H9 (cell line): ENCODE measurements around the gene NPHP4. TPM values are rescaled to one million over a fixed set of nuclear protein-coding genes. Genes with fewer than 3 reads are reported as not detected.

Experiments
- DNase-seq: peaks from one replicate; pipeline ENCODE4 v3.0.0-alpha.2; 2017
- H2AFZ ChIP-seq: one replicate; pipeline ENCODE4 v1.6.1; 2013; ENCODE audit warnings: mild to moderate bottlenecking, low read length, control low read depth, moderate library complexity
- H2AK5ac ChIP-seq: 2 replicates; pipeline ENCODE4 v1.6.1; 2013; ENCODE audit warnings: low read length, control low read depth, mixed read lengths; ENCODE audit not compliant: insufficient read length
- H2BK120ac ChIP-seq: one replicate; pipeline ENCODE4 v1.6.1; 2013; ENCODE audit warnings: low read depth, mild to moderate bottlenecking, low read length, control low read depth, inconsistent platforms; ENCODE audit not compliant: poor library complexity, severe bottlenecking
- H2BK12ac ChIP-seq: 2 replicates; pipeline ENCODE4 v1.6.1; 2013; ENCODE audit warnings: low read length, control low read depth, mixed read lengths, low read depth; ENCODE audit not compliant: insufficient read length
- H2BK15ac ChIP-seq: 2 replicates; pipeline ENCODE4 v1.6.1; 2013; ENCODE audit warnings: low read depth, low read length, control low read depth
- H2BK20ac ChIP-seq: one replicate; pipeline ENCODE4 v1.6.1; 2013; ENCODE audit warnings: low read depth, mild to moderate bottlenecking, low read length, control low read depth, inconsistent platforms; ENCODE audit not compliant: poor library complexity, severe bottlenecking
- H2BK5ac ChIP-seq: 2 replicates; pipeline ENCODE4 v1.6.1; 2013; ENCODE audit warnings: low read length, control low read depth, mixed read lengths; ENCODE audit not compliant: insufficient read length
- H3K14ac ChIP-seq: 2 replicates; pipeline ENCODE4 v1.6.1; 2013; ENCODE audit warnings: low read length, control low read depth; ENCODE audit not compliant: insufficient read depth
- H3K18ac ChIP-seq: 2 replicates; pipeline ENCODE4 v1.6.1; 2013; ENCODE audit warnings: low read depth, mild to moderate bottlenecking, mixed read lengths, low read length, control low read depth; ENCODE audit not compliant: insufficient read length
- H3K23ac ChIP-seq: 2 replicates; pipeline ENCODE4 v1.6.1; 2013; ENCODE audit warnings: low read length, control low read depth, mixed read lengths, low read depth; ENCODE audit not compliant: insufficient read length
- H3K23me2 ChIP-seq: 2 replicates; pipeline ENCODE4 v1.6.1; 2013; ENCODE audit warnings: low read depth, mild to moderate bottlenecking, mixed read lengths, low read length, control low read depth; ENCODE audit not compliant: insufficient read length, poor library complexity, severe bottlenecking
- H3K27ac ChIP-seq: 2 replicates; pipeline ENCODE4 v1.5.1; 2013; ENCODE audit warnings: low read length, control low read depth, mixed read lengths, low read depth; ENCODE audit not compliant: insufficient read length
- H3K27me3 ChIP-seq: 2 replicates; pipeline ENCODE4 v1.6.1; 2013; ENCODE audit warnings: low read length, control low read depth, inconsistent platforms; ENCODE audit not compliant: insufficient read depth
- H3K4ac ChIP-seq: 2 replicates; pipeline ENCODE4 v1.6.1; 2013; ENCODE audit warnings: low read depth, mild to moderate bottlenecking, control low read depth, inconsistent platforms, low read length, moderate library complexity
- H3K4me1 ChIP-seq: 2 replicates; pipeline ENCODE4 v1.6.1; 2013; ENCODE audit warnings: low read length, control low read depth, inconsistent platforms; ENCODE audit not compliant: insufficient read depth
- H3K4me2 ChIP-seq: 2 replicates; pipeline ENCODE4 v1.6.1; 2013; ENCODE audit warnings: low read length, control low read depth, mixed read lengths; ENCODE audit not compliant: insufficient read length, insufficient read depth
- H3K56ac ChIP-seq: 2 replicates; pipeline ENCODE4 v1.6.1; 2013; ENCODE audit warnings: low read depth, mild to moderate bottlenecking, mixed read lengths, low read length, control low read depth; ENCODE audit not compliant: insufficient read length
- H3K79me1 ChIP-seq: 2 replicates; pipeline ENCODE4 v1.6.1; 2013; ENCODE audit warnings: low read depth, mild to moderate bottlenecking, moderate library complexity, low read length, control low read depth, inconsistent platforms; ENCODE audit not compliant: insufficient read depth, poor library complexity, severe bottlenecking
- H3K79me2 ChIP-seq: 2 replicates; pipeline ENCODE4 v1.6.1; 2013; ENCODE audit warnings: low read length, control low read depth, inconsistent platforms; ENCODE audit not compliant: insufficient read depth
- H3K9ac ChIP-seq: 2 replicates; pipeline ENCODE4 v1.6.1; 2013; ENCODE audit warnings: low read length, control low read depth, mixed read lengths; ENCODE audit not compliant: insufficient read length; ENCODE audit errors: extremely low read depth
- H3K9me3 ChIP-seq: one replicate; pipeline ENCODE4 v1.6.1; 2013; ENCODE audit warnings: low read depth, low read length, inconsistent platforms; ENCODE audit not compliant: control insufficient read depth
- H3T11ph ChIP-seq: one replicate; pipeline ENCODE4 v1.6.1; 2013; ENCODE audit warnings: mild to moderate bottlenecking, low read length, control low read depth, inconsistent platforms
- H4K20me1 ChIP-seq: one replicate; pipeline ENCODE4 v1.6.1; 2013; ENCODE audit not compliant: control insufficient read depth, insufficient read length, insufficient read depth
- H4K5ac ChIP-seq: 2 replicates; pipeline ENCODE4 v1.6.1; 2013; ENCODE audit warnings: low read depth, mild to moderate bottlenecking, mixed read lengths, low read length, control low read depth; ENCODE audit not compliant: insufficient read length
- H4K8ac ChIP-seq: replicated peaks from 2 replicates; pipeline ENCODE4 v1.6.1; 2013; ENCODE audit warnings: low read length, control low read depth, mixed read lengths, low read depth; ENCODE audit not compliant: insufficient read length
- H4K91ac ChIP-seq: 2 replicates; pipeline ENCODE4 v1.6.1; 2013; ENCODE audit warnings: low read depth, mild to moderate bottlenecking, moderate library complexity, mixed read lengths, low read length, control low read depth; ENCODE audit not compliant: insufficient read length
- H3K27ac Mint-ChIP-seq, 3 experiments: 2 replicates in 2 of 3; 3 replicates in 1 of 3; pipeline ENCODE4 v1.8.0; 2020 to 2021; ENCODE audit warnings: mixed read lengths in 3 of 3, mild to moderate bottlenecking in 1 of 3, moderate library complexity in 1 of 3
- H3K27me3 Mint-ChIP-seq: 2 replicates; pipeline ENCODE4 v1.8.0; 2021; ENCODE audit warnings: low read depth, mild to moderate bottlenecking, moderate library complexity, mixed read lengths
- H3K36me3 Mint-ChIP-seq, 3 experiments: 2 replicates in 2 of 3; 3 replicates in 1 of 3; pipeline ENCODE4 v1.8.0; 2020 to 2021; ENCODE audit warnings: low read depth in 3 of 3, mixed read lengths in 3 of 3; ENCODE audit not compliant: insufficient read depth in 1 of 3
- H3K4me1 Mint-ChIP-seq, 2 experiments: 2 replicates each; pipeline ENCODE4 v1.8.0; 2020; ENCODE audit warnings: mixed read lengths in 2 of 2
- H3K4me3 Mint-ChIP-seq, 2 experiments: 2 replicates in 1 of 2; 3 replicates in 1 of 2; pipeline ENCODE4 v1.8.0; 2020 to 2021; ENCODE audit warnings: mild to moderate bottlenecking in 2 of 2, mixed read lengths in 2 of 2, moderate library complexity in 1 of 2
- H3K9me3 Mint-ChIP-seq, 2 experiments: 2 replicates in 1 of 2; 3 replicates in 1 of 2; pipeline ENCODE4 v1.8.0; 2020; ENCODE audit warnings: mild to moderate bottlenecking in 2 of 2, mixed read lengths in 2 of 2, moderate library complexity in 1 of 2
- CTCF ChIP-seq: fragments of 200-600 bp; sonication (generic); conservative IDR thresholded peaks from 3 replicates; pipeline ENCODE4 v1.8.0; 2021; ENCODE audit warnings: antibody characterized with exemption, mild to moderate bottlenecking
- WGBS: extraction: QIAGEN DNeasy Blood & Tissue Kit; methylation state at CpG from one replicate; pipeline ENCODE4 v1.1.7; 2013; ENCODE audit warnings: missing lambda C conversion rate, low lambda C conversion rate, mixed read lengths; ENCODE audit not compliant: insufficient read length; ENCODE audit errors: extremely low coverage; 5-methylcytosine and 5-hydroxymethylcytosine counted together
- total RNA-seq: library from RNA; stranded (reverse); gene quantifications from 2 replicates; pipeline ENCODE4 v1.2.1, GENCODE V29; 2021

NPHP4 gene
- total RNA-seq, 1 experiment from 2014 or later: 17.6 TPM

GRCh38 chr1:6040861-6041415 lies 48.7 kb upstream of the NPHP4 start:
- Histone ChIP-seq H3K27ac (no peak overlapping the region), H3K4me2 (no peak overlapping the region), H3K14ac (no peak overlapping the region), H3K79me1 (no peaks in the 10 kb centered on the region), H2BK120ac (no peak overlapping the region), H3K27me3 (no peaks in the 10 kb centered on the region), H3T11ph (no peak overlapping the region), H3K18ac (no peak overlapping the region), H2BK15ac (no peak overlapping the region), H2BK20ac (no peak overlapping the region), H4K20me1 (no peaks in the 10 kb centered on the region), H3K4ac (no peak overlapping the region), H2AFZ (no peak overlapping the region), H3K79me2 (no peaks in the 10 kb centered on the region), H3K9ac (no peak overlapping the region), H4K8ac (no peak overlapping the region), H4K91ac (no peak overlapping the region), H2BK5ac (no peak overlapping the region), H3K4me1 (peaks cover 5% of the 10 kb centered on the region; the same call in 1 of the 2 replicates), H3K56ac (no peak overlapping the region), H3K23me2 (no peaks in the 10 kb centered on the region), H4K5ac (no peak overlapping the region), H3K9me3 (no peaks in the 10 kb centered on the region), H3K23ac (no peak overlapping the region), H2BK12ac (no peak overlapping the region), H2AK5ac (no peak overlapping the region)
- Mint-ChIP-seq H3K4me1 (peaks cover 5% of the 10 kb centered on the region in 2 experiments), H3K27me3 (peaks cover 6% of the 10 kb centered on the region), H3K27ac (no peak overlapping the region), H3K36me3 (no peaks in the 10 kb centered on the region), H3K4me3 (no peak overlapping the region), H3K9me3 (no peaks in the 10 kb centered on the region)
- WGBS: no CpG with 5 or more reads among the region's 22 CpGs
- no peak for TF ChIP-seq CTCF
- no peak for DNase-seq
